Measurements from ENCODE around the gene KIF2C. TPM values are rescaled to one million over a fixed set of nuclear protein-coding genes. Genes with fewer than 3 reads are reported as not detected.

The KIF2C gene
- total RNA-seq, 1 donor from 2014 or later: 0.79 TPM

DNA sequence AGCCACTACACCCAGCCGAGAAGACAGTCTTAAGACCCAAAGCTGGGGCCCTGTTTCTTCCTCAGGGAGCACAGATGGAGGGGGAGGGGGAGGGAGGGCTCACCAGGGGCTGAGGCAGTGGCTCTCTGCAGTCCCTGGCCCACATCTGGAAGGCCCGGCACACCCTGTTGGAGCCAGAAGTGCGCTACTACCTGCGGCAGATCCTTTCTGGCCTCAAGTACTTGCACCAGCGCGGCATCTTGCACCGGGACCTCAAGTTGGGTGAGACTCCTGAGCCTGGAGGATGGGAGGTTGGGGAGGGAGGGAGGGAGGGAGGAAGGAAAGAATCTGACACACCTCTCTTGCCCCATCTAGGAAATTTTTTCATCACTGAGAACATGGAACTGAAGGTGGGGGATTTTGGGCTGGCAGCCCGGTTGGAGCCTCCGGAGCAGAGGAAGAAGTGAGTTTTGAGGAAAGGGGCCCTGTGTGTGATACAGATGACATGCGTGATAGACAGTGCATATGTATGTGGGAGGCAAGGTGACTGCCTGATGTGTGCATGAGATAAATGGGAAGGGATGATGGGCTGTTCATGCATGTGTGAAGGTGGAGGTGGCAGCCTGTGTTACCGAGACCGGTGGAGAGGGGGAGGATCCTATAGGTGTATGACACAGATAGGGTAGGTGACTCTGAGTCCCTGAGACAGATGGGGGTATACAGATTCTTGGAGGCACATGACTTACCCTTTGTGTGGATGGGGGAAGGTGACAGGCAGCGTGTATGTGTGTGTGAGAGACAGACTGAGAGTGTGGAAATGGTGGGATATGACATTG is 62.1 kb downstream of the KIF2C start:
- TF ChIP-seq, protein P1, sequence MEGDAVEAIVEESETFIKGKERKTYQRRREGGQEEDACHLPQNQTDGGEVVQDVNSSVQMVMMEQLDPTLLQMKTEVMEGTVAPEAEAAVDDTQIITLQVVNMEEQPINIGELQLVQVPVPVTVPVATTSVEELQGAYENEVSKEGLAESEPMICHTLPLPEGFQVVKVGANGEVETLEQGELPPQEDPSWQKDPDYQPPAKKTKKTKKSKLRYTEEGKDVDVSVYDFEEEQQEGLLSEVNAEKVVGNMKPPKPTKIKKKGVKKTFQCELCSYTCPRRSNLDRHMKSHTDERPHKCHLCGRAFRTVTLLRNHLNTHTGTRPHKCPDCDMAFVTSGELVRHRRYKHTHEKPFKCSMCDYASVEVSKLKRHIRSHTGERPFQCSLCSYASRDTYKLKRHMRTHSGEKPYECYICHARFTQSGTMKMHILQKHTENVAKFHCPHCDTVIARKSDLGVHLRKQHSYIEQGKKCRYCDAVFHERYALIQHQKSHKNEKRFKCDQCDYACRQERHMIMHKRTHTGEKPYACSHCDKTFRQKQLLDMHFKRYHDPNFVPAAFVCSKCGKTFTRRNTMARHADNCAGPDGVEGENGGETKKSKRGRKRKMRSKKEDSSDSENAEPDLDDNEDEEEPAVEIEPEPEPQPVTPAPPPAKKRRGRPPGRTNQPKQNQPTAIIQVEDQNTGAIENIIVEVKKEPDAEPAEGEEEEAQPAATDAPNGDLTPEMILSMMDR (IDR thresholded peaks at IDR 0.05; ENCODE audit: insufficient read depth, low read length, severe bottlenecking): no peak
- Histone ChIP-seq H3K4me3 (ENCODE audit: low read depth, low read length) (peak overlapping the region; percentile 85), H3K36me3 (ENCODE audit: control insufficient read depth, insufficient read depth, low read length) (peaks cover 33% of the 10 kb centered on the region), H3K27me3 (ENCODE audit: control insufficient read depth, insufficient read depth, low read length) (no peaks in the 10 kb centered on the region)
- DNase-seq (ENCODE audit: low read depth) (peak; percentile 49), FAIRE-seq (peak; percentile 80)

DNA sequence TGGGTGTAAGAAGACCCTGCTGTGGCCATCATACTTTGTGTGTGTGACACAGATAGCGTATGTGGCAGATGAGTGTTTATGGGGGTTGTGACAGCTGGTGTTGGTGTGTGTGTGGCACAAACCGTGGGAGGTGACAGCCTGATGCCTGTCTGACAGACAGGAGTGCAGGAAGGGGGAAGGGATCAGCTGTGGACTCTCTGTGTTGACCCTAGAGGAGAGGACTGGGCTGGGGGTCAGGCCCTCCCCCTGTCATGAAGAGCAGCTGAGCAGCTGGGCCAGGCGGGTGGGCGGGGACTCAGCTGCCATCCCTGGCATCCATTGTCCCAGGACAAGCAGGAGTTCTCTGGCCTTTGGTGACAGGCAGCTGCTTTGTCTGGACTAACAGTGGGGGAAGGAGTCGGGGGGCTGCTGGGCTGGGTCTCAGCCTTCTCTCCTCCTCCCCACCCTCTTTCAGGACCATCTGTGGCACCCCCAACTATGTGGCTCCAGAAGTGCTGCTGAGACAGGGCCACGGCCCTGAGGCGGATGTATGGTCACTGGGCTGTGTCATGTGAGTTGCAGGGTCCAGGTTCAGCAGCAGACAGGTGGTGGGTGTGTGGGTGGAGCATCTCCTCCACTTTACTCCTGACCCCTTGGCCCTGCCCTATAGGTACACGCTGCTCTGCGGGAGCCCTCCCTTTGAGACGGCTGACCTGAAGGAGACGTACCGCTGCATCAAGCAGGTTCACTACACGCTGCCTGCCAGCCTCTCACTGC is 62.8 kb downstream of the KIF2C start:
- TF ChIP-seq, protein P1 (IDR thresholded peaks at IDR 0.05; ENCODE audit: insufficient read depth, low read length, severe bottlenecking): no peak
- no peaks in the 10 kb centered on the region for H3K27me3 ChIP-seq (ENCODE audit: control insufficient read depth, insufficient read depth, low read length)
- peaks cover 33% of the 10 kb centered on the region for H3K36me3 ChIP-seq (ENCODE audit: control insufficient read depth, insufficient read depth, low read length)
- peak overlapping the region; percentile 85 for H3K4me3 ChIP-seq (ENCODE audit: low read depth, low read length)
- DNase-seq (ENCODE audit: low read depth): no peak
- FAIRE-seq: no peak

DNA sequence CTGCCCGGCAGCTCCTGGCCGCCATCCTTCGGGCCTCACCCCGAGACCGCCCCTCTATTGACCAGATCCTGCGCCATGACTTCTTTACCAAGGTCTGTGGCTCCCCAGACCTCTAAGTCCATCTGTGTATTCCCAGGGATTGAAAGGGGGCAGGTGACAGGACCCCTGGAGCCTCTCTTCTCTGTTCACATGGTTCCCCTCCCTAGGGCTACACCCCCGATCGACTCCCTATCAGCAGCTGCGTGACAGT is 63.4 kb downstream of the KIF2C start:
- Histone ChIP-seq H3K36me3 (ENCODE audit: control insufficient read depth, insufficient read depth, low read length) (peaks cover 33% of the 10 kb centered on the region), H3K4me3 (ENCODE audit: low read depth, low read length) (no peak overlapping the region), H3K27me3 (ENCODE audit: control insufficient read depth, insufficient read depth, low read length) (no peaks in the 10 kb centered on the region)
- FAIRE-seq (no peak), DNase-seq (ENCODE audit: low read depth) (no peak)
- TF ChIP-seq, protein P1 (IDR thresholded peaks at IDR 0.05; ENCODE audit: insufficient read depth, low read length, severe bottlenecking): no peak

DNA sequence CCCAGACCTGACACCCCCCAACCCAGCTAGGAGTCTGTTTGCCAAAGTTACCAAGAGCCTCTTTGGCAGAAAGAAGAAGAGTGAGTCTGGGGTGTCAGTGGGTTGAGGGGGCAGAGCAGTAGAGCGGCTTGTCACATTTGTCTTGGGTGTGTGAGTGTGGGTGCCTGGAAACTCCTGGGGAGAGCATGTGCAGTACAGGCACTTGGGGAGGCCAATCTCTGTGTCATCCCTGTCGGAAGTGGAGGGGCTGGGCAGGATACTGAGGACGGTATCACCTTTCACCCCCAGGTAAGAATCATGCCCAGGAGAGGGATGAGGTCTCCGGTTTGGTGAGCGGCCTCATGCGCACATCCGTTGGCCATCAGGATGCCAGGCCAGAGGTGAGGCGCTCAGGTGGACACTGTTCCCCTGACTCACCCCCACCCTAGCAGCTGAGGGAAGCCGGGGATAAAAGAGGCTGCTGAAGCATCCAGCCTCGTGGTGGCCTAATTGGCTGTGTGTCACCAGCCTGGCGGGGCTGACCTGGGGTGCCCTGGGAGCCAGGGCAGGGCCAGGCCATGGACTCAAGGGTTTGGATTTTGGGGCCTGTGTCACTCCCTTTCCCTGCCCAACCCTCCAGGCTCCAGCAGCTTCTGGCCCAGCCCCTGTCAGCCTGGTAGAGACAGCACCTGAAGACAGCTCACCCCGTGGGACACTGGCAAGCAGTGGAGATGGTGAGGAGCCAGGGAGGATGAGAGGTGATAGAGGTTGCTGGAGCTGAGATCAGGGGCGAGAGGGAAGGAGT is 63.9 kb downstream of the KIF2C start:
- TF ChIP-seq, protein P1 (IDR thresholded peaks at IDR 0.05; ENCODE audit: insufficient read depth, low read length, severe bottlenecking): no peak
- DNase-seq (ENCODE audit: low read depth) (no peak), FAIRE-seq (no peak)

DNA sequence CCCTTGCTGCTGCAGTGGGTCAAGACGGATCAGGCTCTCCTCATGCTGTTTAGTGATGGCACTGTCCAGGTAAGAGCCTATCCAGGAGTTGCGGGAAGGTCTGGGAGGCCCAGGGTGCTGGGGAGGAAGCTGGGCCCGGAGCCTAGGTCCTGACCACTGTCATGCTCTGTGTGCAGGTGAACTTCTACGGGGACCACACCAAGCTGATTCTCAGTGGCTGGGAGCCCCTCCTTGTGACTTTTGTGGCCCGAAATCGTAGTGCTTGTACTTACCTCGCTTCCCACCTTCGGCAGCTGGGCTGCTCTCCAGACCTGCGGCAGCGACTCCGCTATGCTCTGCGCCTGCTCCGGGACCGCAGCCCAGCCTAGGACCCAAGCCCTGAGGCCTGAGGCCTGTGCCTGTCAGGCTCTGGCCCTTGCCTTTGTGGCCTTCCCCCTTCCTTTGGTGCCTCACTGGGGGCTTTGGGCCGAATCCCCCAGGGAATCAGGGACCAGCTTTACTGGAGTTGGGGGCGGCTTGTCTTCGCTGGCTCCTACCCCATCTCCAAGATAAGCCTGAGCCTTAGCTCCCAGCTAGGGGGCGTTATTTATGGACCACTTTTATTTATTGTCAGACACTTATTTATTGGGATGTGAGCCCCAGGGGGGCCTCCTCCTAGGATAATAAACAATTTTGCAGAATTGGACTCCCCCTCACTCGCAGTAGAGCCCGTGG is 65.8 kb downstream of the KIF2C start:
- TF ChIP-seq, protein P1 (IDR thresholded peaks at IDR 0.05; ENCODE audit: insufficient read depth, low read length, severe bottlenecking): no peak
- H3K4me3 ChIP-seq (ENCODE audit: low read depth, low read length): no peak overlapping the region
- H3K27me3 ChIP-seq (ENCODE audit: control insufficient read depth, insufficient read depth, low read length): no peaks in the 10 kb centered on the region
- FAIRE-seq (no peak), DNase-seq (ENCODE audit: low read depth) (no peak)
- H3K36me3 ChIP-seq (ENCODE audit: control insufficient read depth, insufficient read depth, low read length): peaks cover 34% of the 10 kb centered on the region

More for the DNA sequence above, 63.9 kb downstream of the KIF2C start:
- Histone ChIP-seq H3K4me3 (ENCODE audit: low read depth, low read length) (no peak overlapping the region), H3K27me3 (ENCODE audit: control insufficient read depth, insufficient read depth, low read length) (no peaks in the 10 kb centered on the region), H3K36me3 (ENCODE audit: control insufficient read depth, insufficient read depth, low read length) (peaks cover 33% of the 10 kb centered on the region)

Measured in bronchial epithelial cell (primary cell).